Measurements from ENCODE around the gene LRRC41.
A peak's percentile ranks its signal among the peaks of the same experiment; 100 is the strongest.
"Not testable (repeated sequence)": the region's sequence is repeated elsewhere in the genome, so short reads cannot be mapped to it uniquely, and the experiment has no call there.

The LRRC41 gene

DNA sequence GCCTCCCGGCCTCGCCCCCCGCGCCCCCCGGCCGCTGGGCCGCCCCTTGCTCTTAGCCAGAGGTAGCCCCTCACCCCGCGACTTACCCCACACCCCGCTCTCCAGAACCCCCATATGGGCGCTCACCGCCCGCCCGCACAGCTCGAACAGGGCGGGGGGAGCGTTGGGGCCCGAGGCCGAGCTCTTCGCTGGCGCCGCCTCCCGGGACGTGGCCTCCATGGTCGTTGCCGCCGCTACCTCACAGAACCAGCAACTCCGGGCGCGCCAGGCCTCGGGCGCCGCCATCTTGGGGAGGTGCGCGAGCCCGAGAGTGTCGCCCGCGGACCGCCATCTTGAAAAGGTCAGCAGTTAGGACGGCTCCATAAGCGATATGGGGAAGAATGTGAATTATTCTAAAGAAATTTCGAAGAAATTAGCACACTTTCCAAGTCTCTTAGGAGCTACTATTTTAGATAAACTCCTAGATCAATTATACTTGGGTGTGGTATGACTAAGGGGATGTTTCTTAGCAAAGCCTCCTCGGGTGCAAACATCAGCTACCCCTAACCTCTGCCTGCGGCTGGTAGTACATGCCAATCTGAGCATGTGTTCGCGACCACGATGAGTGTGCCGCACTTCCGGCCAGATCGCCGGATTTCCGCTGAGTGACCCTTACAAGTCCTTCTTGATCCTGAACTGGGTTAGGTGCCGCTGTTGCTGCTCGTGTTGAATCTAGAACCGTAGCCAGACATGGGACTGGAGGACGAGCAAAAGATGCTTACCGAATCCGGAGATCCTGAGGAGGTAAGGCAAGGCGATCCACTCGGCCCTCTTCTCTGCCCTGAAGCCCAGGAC lies at the start of gene LRRC41, which contains the start of gene UQCRH:
LRRC41 (minus strand) TSS at position 579 of the 834 bp plus-strand sequence; CDS start at position 285, 294 bp downstream.
UQCRH (plus strand) TSS at position 661 of the 834 bp plus-strand sequence; CDS start at position 730, 69 bp downstream.
- peak; percentile 98 for DNase-seq

- DNase-seq: no peak
These were observed 48.9 kb upstream of the LRRC41 start for GRCh38 chr1:46352363-46352762.

DNA sequence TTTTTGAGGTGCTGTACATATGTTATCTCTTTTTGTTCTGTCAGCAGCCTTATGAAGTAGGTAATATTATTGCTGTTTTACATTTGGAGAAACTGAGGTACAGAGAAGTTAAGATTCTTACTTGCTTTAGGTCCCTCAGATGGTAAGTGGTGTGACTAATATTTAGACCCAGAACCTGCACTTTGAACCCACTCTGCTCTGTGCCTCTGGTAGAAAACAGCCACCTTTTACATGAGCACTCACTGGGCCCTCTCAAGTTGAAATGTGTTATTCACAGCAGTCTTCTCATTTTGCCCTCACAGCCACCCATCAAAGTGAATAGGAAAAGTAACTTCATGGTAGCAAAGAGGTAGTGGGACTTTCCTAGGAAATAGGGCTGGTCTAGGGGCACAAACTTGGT lies 41.9 kb upstream of the LRRC41 start:
- no peak for DNase-seq

GRCh38 chr1:46344481-46344880 lies 41.1 kb upstream of the LRRC41 start:
- no peak for DNase-seq

- no peak for DNase-seq
These were observed 40.3 kb upstream of the LRRC41 start for GRCh38 chr1:46343705-46344104.

DNA sequence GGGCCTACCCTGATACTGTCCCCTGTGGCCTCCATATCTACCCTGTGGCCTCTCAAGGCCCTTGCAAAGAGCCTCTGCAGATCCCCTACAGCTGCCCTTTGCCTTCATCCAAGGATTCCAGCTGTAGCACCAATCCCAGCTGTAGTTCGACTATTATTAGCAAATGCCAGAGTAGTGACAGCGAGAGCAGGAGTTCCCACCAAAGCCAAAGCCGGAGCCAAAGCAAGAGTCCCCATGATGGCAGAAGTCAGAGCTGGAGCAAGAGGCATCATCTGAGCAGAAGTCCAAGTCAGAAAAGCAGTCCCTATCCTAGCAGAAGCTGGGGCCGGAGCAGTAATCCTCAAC lies 39.9 kb upstream of the LRRC41 start:
- DNase-seq: no peak

GRCh38 chr1:46342677-46343350 lies 39.4 kb upstream of the LRRC41 start:
- no peak for DNase-seq

GRCh38 chr1:46342084-46342656 lies 38.8 kb upstream of the LRRC41 start:
- DNase-seq: no peak

- DNase-seq: no peak
These were observed 38.0 kb upstream of the LRRC41 start for GRCh38 chr1:46341222-46342083.

DNA sequence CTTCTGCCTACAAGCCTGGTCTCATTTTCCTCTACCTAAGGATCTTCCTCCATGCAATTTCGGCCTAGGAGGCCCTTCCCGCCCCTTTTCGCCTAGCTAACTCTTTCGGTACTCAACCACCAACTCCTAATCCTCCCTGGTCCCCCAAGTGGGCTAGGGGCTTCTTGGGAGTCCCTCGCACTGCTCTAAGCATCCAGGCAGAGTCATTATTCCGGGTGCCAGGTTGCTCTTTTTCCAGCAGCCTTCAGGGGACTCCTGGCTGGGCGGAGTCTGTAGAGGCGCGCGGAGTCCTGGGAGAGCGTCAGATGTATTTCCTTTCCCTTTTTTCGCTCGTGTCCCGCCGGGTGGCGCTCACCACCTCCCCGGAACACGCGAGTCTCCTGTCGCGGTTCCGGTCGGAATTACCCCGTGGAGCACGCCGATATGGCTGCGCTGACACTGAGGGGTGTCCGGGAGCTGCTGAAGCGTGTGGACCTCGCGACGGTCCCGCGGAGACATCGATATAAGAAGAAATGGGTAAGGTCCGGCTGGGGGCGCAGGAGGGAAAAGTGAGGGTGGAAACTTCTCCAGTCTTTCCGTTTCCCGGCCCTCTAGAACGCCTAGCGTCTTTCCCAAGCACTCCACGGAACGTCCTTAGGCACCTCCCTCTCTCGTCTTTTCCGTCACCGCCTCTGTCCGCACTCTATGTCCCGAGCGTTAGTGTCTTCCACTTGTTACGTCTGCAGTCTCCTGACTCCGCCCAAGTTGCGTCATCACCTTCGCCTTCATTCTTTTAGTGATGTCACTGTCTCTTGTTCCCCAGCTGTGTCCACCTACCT lies 37.2 kb upstream of the LRRC41 start, which contains the start of gene NSUN4:
NSUN4 (plus strand) TSS at position 404 of the 818 bp plus-strand sequence; CDS start at position 424, 20 bp downstream.
- peak; percentile 97 for DNase-seq

GRCh38 chr1:46337409-46337808 lies 34.0 kb upstream of the LRRC41 start:
- not testable (repeated sequence) for DNase-seq

DNA sequence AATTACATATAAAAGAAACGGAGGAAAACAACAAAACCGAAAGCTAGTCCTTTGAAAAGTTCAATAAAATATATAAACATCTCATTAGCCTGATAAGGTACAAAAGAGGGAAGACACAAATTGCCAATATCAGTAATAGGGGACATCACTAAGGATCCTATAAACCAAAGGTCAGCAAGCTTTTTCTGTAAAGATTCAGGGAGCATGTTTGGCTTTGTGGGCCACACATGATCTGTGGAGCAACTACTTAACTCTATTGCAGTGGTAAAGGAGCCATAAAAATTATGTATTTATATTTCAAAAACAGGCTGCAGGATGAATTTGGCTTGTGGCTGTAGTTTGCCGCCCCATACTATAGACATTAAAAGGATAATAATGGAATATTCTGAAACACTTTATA lies 31.7 kb upstream of the LRRC41 start:
- no peak for DNase-seq

DNA sequence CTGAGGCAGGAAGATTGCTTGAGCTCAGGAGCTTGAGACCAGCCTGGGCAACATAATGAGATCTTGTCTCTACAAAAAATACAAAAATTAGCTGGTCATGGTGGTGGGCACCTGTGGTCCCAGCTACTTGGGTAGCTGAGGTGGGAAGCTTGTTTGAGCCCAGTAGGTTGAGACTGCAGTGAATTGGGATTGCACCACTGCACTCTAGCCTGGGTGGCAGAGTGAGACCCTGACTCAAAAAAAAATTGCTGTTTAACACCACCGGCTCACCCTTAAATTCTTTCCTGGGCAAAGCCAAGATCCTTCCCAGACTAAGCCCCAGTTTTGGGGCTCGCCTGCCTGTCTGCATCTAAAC lies 30.6 kb upstream of the LRRC41 start:
- DNase-seq: no peak

DNA sequence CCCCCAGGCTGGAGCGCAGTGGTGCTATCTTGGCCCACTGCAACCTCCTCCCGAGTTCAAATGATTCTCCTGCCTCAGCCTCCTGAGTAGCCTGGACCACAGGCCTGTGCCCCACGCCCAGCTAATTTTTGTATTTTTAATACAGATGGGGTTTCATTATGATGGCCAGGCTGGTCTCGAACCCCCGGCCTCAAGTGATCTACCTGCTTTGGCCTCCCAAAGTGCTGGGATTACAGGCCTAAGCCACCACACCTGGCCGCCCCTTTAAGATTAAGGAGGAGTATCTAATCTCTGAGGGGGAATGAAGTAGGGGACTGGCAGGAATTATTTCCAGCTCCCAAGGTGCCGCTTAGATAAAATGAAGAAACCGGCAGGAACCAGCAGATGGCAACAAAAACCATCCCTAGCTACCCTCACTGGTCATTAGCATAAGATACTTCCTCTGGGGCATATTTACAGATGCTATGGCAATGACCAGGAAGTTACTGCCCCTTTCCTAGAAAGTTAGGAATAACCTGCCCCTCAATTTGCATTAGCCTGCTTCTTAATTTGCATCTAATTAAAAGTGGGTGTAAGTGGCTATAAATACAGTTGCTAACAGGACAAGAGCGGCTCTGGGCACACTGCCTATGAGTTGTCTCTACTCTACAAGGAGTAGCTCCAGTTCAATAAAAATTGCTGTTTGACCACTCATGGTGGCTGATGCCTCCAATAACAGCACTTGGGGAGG lies 30.0 kb upstream of the LRRC41 start:
- peak; percentile 27 for DNase-seq

GRCh38 chr1:46331786-46332540 lies 28.5 kb upstream of the LRRC41 start:
- DNase-seq: peak; percentile 37

GRCh38 chr1:46330381-46330780 lies 27.0 kb upstream of the LRRC41 start:
- not testable (repeated sequence) for DNase-seq

DNA sequence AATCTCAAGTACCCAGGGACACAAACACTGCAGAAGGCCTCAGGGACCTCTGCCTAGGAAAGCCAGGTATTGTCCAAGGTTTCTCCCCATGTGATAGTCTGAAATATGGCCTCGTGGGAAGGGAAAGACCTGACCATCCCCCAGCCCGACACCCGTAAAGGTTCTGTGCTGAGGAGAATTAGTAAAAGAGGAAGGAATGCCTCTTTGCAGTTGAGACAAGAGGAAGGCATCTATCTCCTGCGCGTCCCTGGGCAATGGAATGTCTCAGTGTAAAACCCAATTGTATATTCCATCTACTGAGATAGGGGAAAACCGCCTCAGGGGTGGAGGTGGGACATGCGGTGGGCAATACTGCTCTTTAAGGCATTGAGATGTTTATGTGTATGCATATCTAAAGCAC lies 26.4 kb upstream of the LRRC41 start:
- DNase-seq: not testable (repeated sequence)

DNA sequence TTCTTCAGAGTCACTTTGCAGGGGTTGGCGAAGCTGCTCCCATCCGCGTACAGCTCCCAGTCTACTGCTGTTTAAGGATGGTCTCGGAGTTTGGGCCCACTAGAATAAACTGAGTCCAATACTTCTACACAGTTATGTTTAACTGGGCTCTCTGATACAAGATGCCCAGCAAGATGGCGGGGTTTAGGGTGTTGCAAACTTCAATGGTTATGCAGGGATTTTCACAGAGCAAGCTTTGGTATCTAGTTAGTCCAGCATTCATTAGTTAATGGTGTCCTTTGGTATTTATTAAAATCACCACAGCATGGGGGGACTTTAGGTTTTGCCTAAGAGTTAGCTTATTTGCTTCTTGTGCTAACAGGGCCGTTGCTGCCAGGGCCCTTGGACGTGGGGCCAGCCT lies 24.8 kb upstream of the LRRC41 start:
- DNase-seq: not testable (repeated sequence)

GRCh38 chr1:46325285-46326076 lies 22.1 kb upstream of the LRRC41 start:
- DNase-seq: not testable (repeated sequence)
